ENCODE results near the gene ELAPOR1. TPM values are rescaled to one million over a fixed set of nuclear protein-coding genes. Genes with fewer than 3 reads are reported as not detected.

ELAPOR1 gene
- total RNA-seq, 2 donors from 2014 or later: 1.4 to 7.2 TPM

DNA sequence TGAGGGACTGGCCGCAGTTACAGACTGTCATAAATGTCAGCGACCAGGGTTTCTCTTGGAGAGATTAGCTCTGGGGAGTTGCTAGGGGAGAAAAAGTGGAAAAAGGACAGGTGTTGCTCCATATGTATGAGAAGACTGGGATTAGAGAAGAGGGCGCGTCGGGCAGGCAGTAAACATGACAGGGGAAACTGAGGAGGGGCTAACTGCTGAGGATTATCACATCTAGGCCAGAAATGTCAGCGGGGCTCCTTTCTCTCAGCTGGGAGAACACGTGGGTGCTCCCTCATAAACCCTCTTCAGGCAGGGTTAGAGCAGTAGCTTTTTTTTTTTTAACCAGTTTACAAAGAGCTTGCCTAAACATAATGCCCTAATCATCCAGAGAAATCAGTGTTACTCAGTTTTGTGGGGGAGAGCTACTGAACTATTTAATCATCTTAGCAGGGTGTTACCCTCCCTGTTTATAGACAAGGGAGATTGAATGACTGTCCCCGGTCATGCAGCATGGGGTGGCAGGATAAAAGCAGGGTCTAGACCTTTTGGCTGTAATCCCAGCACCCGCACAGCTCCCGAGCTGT, 35.2 kb downstream of the ELAPOR1 start:
- Histone ChIP-seq H3K27me3 (replicated peaks; ENCODE audit: insufficient read depth) (no peaks in the 10 kb centered on the region), H3K36me3 (no peaks in the 10 kb centered on the region), H3K27ac (no peak overlapping the region), H3K9me3 (no peaks in the 10 kb centered on the region), H3K4me3 (no peak overlapping the region), H3K4me1 (ENCODE audit: control insufficient read depth in 1 of 2, low read depth in 2 of 2) (peaks cover 0 to 3% of the 10 kb centered on the region in 2 donors)
- no peak for DNase-seq (ENCODE audit: low spot score)
- ATAC-seq (ENCODE audit: insufficient number of reproducible peaks, low FRiP score, low read depth): no peak
- no peak for TF ChIP-seq CTCF (IDR thresholded peaks at IDR 0.05)

DNA sequence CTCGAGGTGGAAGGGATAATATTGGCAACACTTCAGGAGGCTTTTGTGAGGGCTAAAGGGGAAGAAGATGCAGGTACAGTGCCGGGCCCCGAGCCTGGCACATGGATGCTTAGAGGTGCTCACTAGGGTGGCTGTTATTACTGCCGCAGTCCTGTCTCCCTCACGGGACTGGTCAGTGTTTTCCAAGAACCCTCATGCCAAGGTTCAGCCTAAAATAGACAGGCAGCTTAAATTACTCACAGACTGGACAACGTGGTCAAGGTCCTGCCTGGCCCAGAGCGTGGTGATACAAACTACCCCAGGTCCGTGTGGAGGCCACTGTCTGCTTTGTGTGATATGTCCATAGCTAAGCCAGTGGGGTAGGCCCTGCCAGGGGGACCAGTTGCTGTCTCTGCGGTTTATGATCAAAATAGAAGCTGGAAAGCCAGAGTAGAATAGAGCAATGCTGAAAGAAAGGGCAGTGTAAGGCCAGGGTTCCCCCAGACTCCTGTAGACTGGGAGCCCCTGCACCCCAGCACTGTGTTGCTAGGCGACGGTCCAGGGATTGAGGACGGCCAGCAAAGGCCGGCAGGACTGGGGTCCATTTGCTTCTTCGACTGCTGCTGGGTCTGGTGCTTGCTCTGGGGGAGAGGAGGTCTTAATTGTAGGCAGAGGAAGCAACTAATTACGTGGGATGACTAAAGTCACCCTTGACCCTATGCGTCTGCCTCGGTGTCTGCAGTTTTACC, 36.1 kb downstream of the ELAPOR1 start:
- H3K9me3 ChIP-seq: no peaks in the 10 kb centered on the region
- DNase-seq (ENCODE audit: low spot score) (no peak), ATAC-seq (ENCODE audit: insufficient number of reproducible peaks, low FRiP score, low read depth) (no peak)
- peaks cover 0 to 3% of the 10 kb centered on the region in 2 donors for H3K4me1 ChIP-seq (ENCODE audit: control insufficient read depth in 1 of 2, low read depth in 2 of 2)
- no peaks in the 10 kb centered on the region for H3K36me3 ChIP-seq
- no peak overlapping the region for H3K4me3 ChIP-seq
- no peak overlapping the region for H3K27ac ChIP-seq
- H3K27me3 ChIP-seq (replicated peaks; ENCODE audit: insufficient read depth): no peaks in the 10 kb centered on the region
- no peak for TF ChIP-seq CTCF (IDR thresholded peaks at IDR 0.05)

DNA sequence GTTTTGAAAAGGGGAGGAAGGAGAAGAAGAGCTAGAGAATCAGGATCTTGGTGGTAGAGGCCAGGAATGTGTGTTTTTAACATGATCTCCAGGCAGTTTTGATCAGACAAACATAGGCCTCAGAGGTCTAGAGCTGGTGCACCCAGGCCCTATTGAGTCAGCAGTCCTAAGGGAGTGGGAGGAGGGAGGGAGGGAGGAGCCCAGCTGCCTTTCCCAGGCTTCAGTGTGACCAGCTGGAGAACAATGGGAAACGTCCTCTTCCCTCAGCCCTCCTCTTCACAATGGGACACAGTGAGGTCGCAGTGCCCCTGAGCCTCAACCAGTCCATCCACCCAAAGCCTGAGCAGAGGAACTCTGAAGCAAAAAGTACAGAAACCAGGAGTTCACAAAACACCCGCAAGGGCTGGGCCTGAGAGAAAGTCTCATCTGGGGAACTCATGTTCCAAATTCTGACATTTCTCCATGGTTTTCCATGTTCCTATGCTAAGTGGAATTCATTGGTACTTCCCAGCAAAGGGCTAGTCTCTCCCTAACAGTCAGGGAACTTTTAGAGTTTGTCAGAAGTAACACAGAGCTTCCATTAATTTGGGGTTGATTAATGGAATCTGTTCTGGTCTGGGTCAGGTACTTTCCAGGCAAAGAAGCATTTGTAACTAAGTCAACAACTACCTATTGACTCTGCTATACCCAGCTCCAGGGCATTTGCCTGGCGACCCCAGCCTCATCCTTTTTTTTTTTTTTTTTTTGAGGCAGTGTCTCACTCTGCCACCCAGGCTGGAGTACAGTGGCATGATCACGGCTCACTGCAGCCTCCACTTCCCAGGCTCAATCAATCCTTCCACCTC, 37.5 kb downstream of the ELAPOR1 start:
- no peaks in the 10 kb centered on the region for H3K36me3 ChIP-seq
- H3K4me3 ChIP-seq: no peak overlapping the region
- H3K4me1 ChIP-seq (ENCODE audit: control insufficient read depth in 1 of 2, low read depth in 2 of 2): peaks cover 0 to 3% of the 10 kb centered on the region in 2 donors
- H3K27me3 ChIP-seq (replicated peaks; ENCODE audit: insufficient read depth): no peaks in the 10 kb centered on the region
- no peak for ATAC-seq (ENCODE audit: insufficient number of reproducible peaks, low FRiP score, low read depth)
- no peak for DNase-seq (ENCODE audit: low spot score)
- TF ChIP-seq CTCF (IDR thresholded peaks at IDR 0.05): no peak
- H3K9me3 ChIP-seq: no peaks in the 10 kb centered on the region
- H3K27ac ChIP-seq: no peak overlapping the region

DNA sequence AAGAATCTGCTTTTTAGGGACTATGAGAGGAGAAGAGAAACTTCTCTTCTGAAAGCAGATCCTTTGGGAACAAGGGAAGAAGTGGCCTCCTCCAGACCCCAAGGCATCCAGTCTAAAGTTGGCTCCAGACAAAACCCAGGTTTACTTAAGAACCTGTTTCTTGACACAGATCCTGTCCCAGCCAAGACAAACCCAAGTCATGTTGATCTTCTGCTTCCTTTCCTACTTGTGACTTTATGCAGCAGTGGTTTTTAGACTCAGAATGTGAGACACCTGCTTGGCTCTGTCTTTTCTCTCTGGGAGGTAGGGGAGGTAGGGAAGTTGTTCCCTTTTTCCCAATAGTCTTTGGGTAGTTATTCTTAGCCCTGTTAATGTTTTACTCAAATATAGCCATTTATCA, 38.3 kb downstream of the ELAPOR1 start:
- Histone ChIP-seq H3K27me3 (replicated peaks; ENCODE audit: insufficient read depth) (no peaks in the 10 kb centered on the region), H3K36me3 (no peaks in the 10 kb centered on the region), H3K4me3 (no peak overlapping the region), H3K9me3 (no peaks in the 10 kb centered on the region), H3K4me1 (ENCODE audit: control insufficient read depth in 1 of 2, low read depth in 2 of 2) (peaks cover 0 to 3% of the 10 kb centered on the region in 2 donors), H3K27ac (no peak overlapping the region)
- no peak for DNase-seq (ENCODE audit: low spot score)
- no peak for ATAC-seq (ENCODE audit: insufficient number of reproducible peaks, low FRiP score, low read depth)
- no peak for TF ChIP-seq CTCF (IDR thresholded peaks at IDR 0.05)

- Histone ChIP-seq H3K27ac (no peak overlapping the region), H3K27me3 (replicated peaks; ENCODE audit: insufficient read depth) (no peaks in the 10 kb centered on the region), H3K4me3 (no peak overlapping the region), H3K36me3 (no peaks in the 10 kb centered on the region), H3K9me3 (no peaks in the 10 kb centered on the region), H3K4me1 (ENCODE audit: control insufficient read depth in 1 of 2, low read depth in 2 of 2) (peaks cover 0 to under 1% of the 10 kb centered on the region in 2 donors)
- no peak for ATAC-seq (ENCODE audit: insufficient number of reproducible peaks, low FRiP score, low read depth)
- DNase-seq (ENCODE audit: low spot score): no peak
- TF ChIP-seq CTCF (IDR thresholded peaks at IDR 0.05): no peak
Observed at GRCh38 chr1:109156916-109157385, 43.0 kb downstream of the ELAPOR1 start.

All from thoracic aorta (tissue), 2 donors.